Body of pancreas (tissue), 4 donors: ENCODE measurements around the gene SOX6. TPM values are rescaled to one million over a fixed set of nuclear protein-coding genes. Genes with fewer than 3 reads are reported as not detected.

Experiments
- ATAC-seq: fragments of 150-250 bp; one replicate; pipeline ENCODE4 v1.9.1; 2016
- DNase-seq, 4 donors: peaks; one replicate each; pipeline ENCODE4 v3.0.0-alpha.2; 2019
- H3K27ac ChIP-seq, 4 donors: fragments of 200-600 bp; sonication (generic); 1 replicate in 3 of 4; 2 replicates in 1 of 4; pipeline versions ENCODE4 v1.5.1 to v1.6.1; 2016 to 2019; ENCODE audit warnings: mild to moderate bottlenecking in 1 of 4, mixed read lengths in 1 of 4, moderate library complexity in 1 of 4
- H3K27me3 ChIP-seq, 2 donors: fragments of 200-600 bp; sonication (generic); one replicate each; pipeline ENCODE4 v1.6.0; 2016; ENCODE audit warnings: mild to moderate bottlenecking in 1 of 2
- H3K36me3 ChIP-seq, 2 donors: fragments of 200-600 bp; sonication (generic); replicated peaks in 1 of 2; 2 replicates each; pipeline ENCODE4 v1.5.1; 2016; ENCODE audit warnings: low read depth in 2 of 2; ENCODE audit not compliant: insufficient read depth in 1 of 2
- H3K4me1 ChIP-seq: fragments of 200-600 bp; sonication (generic); one replicate; pipeline ENCODE4 v1.6.0; 2016
- H3K4me3 ChIP-seq, 2 donors: fragments of 200-600 bp; sonication (generic); 1 replicate in 1 of 2; 2 replicates in 1 of 2; pipeline ENCODE4 v1.5.1; 2016 to 2019
- H3K9me3 ChIP-seq, 3 donors: fragments of 200-600 bp; sonication (generic); 1 replicate in 2 of 3; 2 replicates in 1 of 3; pipeline ENCODE4 v1.5.1; 2016
- CTCF ChIP-seq, 7 experiments: fragments of 450-650 bp in 4 of 7; fragments of 200-600 bp in 3 of 7; sonication (generic) in 3 of 7; IDR thresholded peaks; one replicate each; pipeline ENCODE4 v1.5.1; 2016 to 2019; ENCODE audit warnings: antibody characterized with exemption in 7 of 7
- POLR2A ChIP-seq, 3 donors: fragments of 450-650 bp; IDR thresholded peaks; one replicate each; pipeline ENCODE4 v1.6.1; 2016; ENCODE audit warnings: antibody characterized with exemption in 3 of 3, mild to moderate bottlenecking in 2 of 3
- WGBS, 2 donors: methylation state at CpG; one replicate each; pipeline ENCODE4 v1.1.5; 2017; 5-methylcytosine and 5-hydroxymethylcytosine counted together
- intact Hi-C: fragments of 100-400 bp; cut with DNase I; formaldehyde crosslinking; loops from one replicate; pipeline ENCODE4 v1.15.1; 2023
- total RNA-seq, 2 donors: library from RNA; depleted of rRNA; stranded (reverse); fragments of >200 nt; gene quantifications; one replicate each; pipeline ENCODE4 v1.1.0, GENCODE V29; 2016

The SOX6 gene
- total RNA-seq, 2 donors from 2014 or later, result 21.4 to 23.6 TPM

DNA sequence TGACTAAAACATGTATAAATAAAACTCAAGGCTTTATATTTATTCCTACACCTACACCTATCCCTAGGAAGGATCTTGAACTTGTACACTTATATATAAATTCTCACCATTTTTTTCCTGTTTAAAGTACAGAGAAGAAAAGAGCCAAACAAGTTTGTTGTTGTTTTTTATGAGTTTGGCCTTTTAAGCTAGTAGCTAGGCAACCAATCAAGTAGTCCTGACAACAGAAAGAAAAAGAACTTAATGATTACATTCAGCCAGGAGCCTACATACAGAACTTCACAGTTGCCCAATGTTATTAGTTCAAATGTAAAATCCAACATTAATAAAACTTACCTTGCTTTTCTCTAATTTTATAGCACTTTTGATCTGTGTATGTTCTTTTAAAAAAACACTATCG, 316.2 kb downstream of the SOX6 start:
- ATAC-seq, result no peak
- Histone ChIP-seq H3K9me3 (no peaks in the 10 kb centered on the region), H3K27ac (no peak overlapping the region), H3K4me1 (no peaks in the 10 kb centered on the region), H3K4me3 (no peak overlapping the region), H3K27me3 (no peaks in the 10 kb centered on the region), H3K36me3 (no peaks in the 10 kb centered on the region)
- no peak for DNase-seq
- intact Hi-C loops, result no loop called here
- no peak for TF ChIP-seq CTCF (IDR thresholded peaks at IDR 0.05)
- TF ChIP-seq POLR2A (IDR thresholded peaks at IDR 0.05), result no peak
- WGBS, 2 donors, result 92 to 100% methylated on average over 1 of the region's 1 CpG

DNA sequence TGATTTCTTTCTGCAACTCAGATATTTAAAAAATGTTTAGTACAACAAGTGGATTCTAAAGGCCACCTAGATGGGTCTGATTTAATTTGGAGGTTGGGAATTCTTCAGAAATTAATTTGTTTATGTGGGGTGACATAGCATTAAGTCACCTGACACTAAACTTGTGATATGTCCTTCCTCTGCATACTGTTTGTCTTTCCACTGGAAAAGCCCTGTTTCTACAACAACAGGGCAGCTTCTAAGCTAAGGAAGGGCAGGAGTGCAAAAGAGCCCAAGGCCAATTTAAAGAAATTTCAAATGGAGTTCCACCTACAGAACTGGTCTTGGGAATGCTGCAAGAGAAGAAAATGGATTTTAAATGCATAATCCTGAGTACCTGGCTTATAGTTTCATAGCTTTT, 319.2 kb downstream of the SOX6 start:
- DNase-seq, result no peak
- no peak overlapping the region for H3K27ac ChIP-seq
- intact Hi-C loops, result no loop called here

DNA sequence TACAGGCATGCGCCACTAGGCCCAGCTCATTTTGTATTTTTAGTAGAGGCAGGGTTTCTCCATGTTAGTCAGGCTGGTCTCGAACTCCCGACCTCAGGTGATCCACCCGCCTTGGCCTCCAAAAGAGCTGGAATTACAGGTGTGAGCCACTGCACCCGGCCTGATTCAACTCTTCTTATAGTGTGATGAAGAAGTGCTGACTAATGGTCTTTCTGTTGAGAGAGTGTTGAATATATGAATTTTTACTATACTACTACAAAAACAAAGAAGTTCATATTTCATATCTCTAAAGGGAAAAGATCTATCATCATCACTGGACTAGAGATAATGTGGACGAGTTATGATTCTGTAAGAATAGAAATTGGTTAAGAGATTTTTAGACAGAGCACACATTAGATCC, 320.1 kb downstream of the SOX6 start:
- TF ChIP-seq POLR2A (IDR thresholded peaks at IDR 0.05) (no peak), CTCF (IDR thresholded peaks at IDR 0.05) (no peak)
- intact Hi-C loops, result no loop called here
- H3K36me3 ChIP-seq, result no peaks in the 10 kb centered on the region
- H3K4me1 ChIP-seq, result no peaks in the 10 kb centered on the region
- H3K4me3 ChIP-seq, result no peak overlapping the region
- H3K27ac ChIP-seq, result no peak overlapping the region
- no peaks in the 10 kb centered on the region for H3K9me3 ChIP-seq
- no peaks in the 10 kb centered on the region for H3K27me3 ChIP-seq
- ATAC-seq, result no peak
- WGBS, 2 donors, result 89 to 92% methylated on average over 6 of the region's 6 CpGs
- no peak for DNase-seq

More for the DNA sequence above, 319.2 kb downstream of the SOX6 start:
- ATAC-seq, result no peak
- Histone ChIP-seq H3K27me3 (no peaks in the 10 kb centered on the region), H3K4me1 (no peaks in the 10 kb centered on the region), H3K9me3 (no peaks in the 10 kb centered on the region), H3K4me3 (no peak overlapping the region), H3K36me3 (no peaks in the 10 kb centered on the region)
- TF ChIP-seq POLR2A (IDR thresholded peaks at IDR 0.05) (no peak), CTCF (IDR thresholded peaks at IDR 0.05) (no peak)

GRCh38 chr11:16034074-16034473, 322.3 kb downstream of the SOX6 start:
- ATAC-seq, result no peak
- Histone ChIP-seq H3K36me3 (no peaks in the 10 kb centered on the region), H3K4me3 (no peak overlapping the region), H3K27ac (no peak overlapping the region), H3K9me3 (no peaks in the 10 kb centered on the region), H3K27me3 (no peaks in the 10 kb centered on the region), H3K4me1 (no peaks in the 10 kb centered on the region)
- intact Hi-C loops, result no loop called here
- WGBS, 2 donors, result 94 to 97% methylated on average over 1 of the region's 1 CpG
- TF ChIP-seq POLR2A (IDR thresholded peaks at IDR 0.05) (no peak), CTCF (IDR thresholded peaks at IDR 0.05) (no peak)
- DNase-seq, result no peak

DNA sequence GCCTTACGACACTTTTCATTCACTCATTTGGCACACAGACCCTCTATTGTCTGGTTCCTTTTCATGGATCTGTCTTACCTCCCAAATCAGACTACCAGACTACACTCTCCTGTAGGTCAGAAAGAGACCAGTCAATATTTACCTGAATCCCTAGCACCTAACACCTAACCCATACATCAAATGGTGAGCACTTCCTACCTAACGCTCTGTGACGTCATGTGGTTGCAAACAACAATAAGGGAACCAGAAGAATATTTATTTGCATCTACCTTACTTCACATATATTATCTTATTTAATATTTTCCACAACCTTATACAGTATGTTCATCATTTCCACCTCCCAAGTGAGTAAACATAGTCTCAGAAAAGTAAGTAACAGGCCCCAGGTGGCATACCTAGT, 323.4 kb downstream of the SOX6 start:
- H3K4me1 ChIP-seq, result no peaks in the 10 kb centered on the region
- no peaks in the 10 kb centered on the region for H3K9me3 ChIP-seq
- no peak overlapping the region for H3K27ac ChIP-seq
- DNase-seq, result no peak
- no peaks in the 10 kb centered on the region for H3K27me3 ChIP-seq
- no peaks in the 10 kb centered on the region for H3K36me3 ChIP-seq
- ATAC-seq, result no peak
- intact Hi-C loops, result no loop called here
- no peak overlapping the region for H3K4me3 ChIP-seq
- no peak for TF ChIP-seq CTCF (IDR thresholded peaks at IDR 0.05)
- no peak for TF ChIP-seq POLR2A (IDR thresholded peaks at IDR 0.05)
- 93 to 95% methylated on average over 3 of the region's 3 CpGs for WGBS, 2 donors
